ENCODE measurements around the gene IGF2BP1.

IGF2BP1 gene
- long read RNA-seq, full-length matches to known transcripts, result 82 of 158 reads
- long read RNA-seq, partial matches to known transcripts, result 17 of 158 reads
- long read RNA-seq, other reads (novel, unspliced or antisense), result 59 of 158 reads

DNA sequence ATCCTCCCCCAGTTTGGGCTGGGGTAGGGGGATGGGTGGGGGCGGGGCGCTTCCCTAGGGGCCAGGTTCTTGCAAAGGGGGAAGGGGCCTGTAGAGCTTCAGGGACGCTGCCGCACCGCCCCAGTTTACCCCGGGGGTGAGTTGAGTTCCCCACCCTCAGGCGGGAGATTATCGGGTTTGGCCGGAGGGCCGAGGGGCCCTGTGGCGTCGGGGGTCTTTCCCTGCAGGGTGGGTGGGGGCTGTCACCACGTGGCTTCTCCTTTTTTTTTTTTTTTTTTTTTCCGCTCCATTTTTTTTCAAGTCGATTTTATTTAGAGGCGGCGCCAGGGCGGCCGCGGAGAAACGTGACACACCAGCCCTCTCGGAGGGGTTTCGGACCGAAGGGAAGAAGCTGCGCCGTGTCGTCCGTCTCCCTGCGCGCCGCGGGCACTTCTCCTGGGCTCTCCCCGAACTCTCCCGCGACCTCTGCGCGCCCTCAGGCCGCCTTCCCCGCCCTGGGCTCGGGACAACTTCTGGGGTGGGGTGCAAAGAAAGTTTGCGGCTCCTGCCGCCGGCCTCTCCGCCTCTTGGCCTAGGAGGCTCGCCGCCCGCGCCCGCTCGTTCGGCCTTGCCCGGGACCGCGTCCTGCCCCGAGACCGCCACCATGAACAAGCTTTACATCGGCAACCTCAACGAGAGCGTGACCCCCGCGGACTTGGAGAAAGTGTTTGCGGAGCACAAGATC is at the start of gene IGF2BP1:
Gene IGF2BP1, plus strand, starts transcription at position 283 of the 724 bp plus-strand sequence. Its CDS starts 361 bp downstream, at position 644.
- Histone ChIP-seq H3K27ac (replicated peaks) (peak within 1 kb of the TSS; percentile 96), H3K27me3 (ENCODE audit: insufficient read depth, poor library complexity, severe bottlenecking) (peaks cover 29% of the 10 kb centered on the region), H3K4me3 (replicated peaks; ENCODE audit: insufficient read depth, low read length) (peak within 1 kb of the TSS; percentile 86)
- TF ChIP-seq, protein P1, sequence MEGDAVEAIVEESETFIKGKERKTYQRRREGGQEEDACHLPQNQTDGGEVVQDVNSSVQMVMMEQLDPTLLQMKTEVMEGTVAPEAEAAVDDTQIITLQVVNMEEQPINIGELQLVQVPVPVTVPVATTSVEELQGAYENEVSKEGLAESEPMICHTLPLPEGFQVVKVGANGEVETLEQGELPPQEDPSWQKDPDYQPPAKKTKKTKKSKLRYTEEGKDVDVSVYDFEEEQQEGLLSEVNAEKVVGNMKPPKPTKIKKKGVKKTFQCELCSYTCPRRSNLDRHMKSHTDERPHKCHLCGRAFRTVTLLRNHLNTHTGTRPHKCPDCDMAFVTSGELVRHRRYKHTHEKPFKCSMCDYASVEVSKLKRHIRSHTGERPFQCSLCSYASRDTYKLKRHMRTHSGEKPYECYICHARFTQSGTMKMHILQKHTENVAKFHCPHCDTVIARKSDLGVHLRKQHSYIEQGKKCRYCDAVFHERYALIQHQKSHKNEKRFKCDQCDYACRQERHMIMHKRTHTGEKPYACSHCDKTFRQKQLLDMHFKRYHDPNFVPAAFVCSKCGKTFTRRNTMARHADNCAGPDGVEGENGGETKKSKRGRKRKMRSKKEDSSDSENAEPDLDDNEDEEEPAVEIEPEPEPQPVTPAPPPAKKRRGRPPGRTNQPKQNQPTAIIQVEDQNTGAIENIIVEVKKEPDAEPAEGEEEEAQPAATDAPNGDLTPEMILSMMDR (IDR thresholded peaks at IDR 0.05; ENCODE audit: insufficient read depth, low read length), result no peak
- TF ChIP-seq, protein P2, sequence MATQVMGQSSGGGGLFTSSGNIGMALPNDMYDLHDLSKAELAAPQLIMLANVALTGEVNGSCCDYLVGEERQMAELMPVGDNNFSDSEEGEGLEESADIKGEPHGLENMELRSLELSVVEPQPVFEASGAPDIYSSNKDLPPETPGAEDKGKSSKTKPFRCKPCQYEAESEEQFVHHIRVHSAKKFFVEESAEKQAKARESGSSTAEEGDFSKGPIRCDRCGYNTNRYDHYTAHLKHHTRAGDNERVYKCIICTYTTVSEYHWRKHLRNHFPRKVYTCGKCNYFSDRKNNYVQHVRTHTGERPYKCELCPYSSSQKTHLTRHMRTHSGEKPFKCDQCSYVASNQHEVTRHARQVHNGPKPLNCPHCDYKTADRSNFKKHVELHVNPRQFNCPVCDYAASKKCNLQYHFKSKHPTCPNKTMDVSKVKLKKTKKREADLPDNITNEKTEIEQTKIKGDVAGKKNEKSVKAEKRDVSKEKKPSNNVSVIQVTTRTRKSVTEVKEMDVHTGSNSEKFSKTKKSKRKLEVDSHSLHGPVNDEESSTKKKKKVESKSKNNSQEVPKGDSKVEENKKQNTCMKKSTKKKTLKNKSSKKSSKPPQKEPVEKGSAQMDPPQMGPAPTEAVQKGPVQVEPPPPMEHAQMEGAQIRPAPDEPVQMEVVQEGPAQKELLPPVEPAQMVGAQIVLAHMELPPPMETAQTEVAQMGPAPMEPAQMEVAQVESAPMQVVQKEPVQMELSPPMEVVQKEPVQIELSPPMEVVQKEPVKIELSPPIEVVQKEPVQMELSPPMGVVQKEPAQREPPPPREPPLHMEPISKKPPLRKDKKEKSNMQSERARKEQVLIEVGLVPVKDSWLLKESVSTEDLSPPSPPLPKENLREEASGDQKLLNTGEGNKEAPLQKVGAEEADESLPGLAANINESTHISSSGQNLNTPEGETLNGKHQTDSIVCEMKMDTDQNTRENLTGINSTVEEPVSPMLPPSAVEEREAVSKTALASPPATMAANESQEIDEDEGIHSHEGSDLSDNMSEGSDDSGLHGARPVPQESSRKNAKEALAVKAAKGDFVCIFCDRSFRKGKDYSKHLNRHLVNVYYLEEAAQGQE (IDR thresholded peaks at IDR 0.05; ENCODE audit: insufficient replicate concordance, low read depth), result no peak
- TF ChIP-seq GABPA (IDR thresholded peaks at IDR 0.05; ENCODE audit: low read depth) (no peak), POLR2AphosphoS5 (IDR thresholded peaks at IDR 0.05; ENCODE audit: low read depth) (peak; percentile 68), SPI1 (IDR thresholded peaks at IDR 0.05; ENCODE audit: borderline replicate concordance, low read depth) (peak; percentile 7; the same call in 1 of the 2 replicates)
- peak in 1 of 2 experiments; percentile 57 for DNase-seq (ENCODE audit: low read depth in 1 of 2, low spot score in 1 of 2)

DNA sequence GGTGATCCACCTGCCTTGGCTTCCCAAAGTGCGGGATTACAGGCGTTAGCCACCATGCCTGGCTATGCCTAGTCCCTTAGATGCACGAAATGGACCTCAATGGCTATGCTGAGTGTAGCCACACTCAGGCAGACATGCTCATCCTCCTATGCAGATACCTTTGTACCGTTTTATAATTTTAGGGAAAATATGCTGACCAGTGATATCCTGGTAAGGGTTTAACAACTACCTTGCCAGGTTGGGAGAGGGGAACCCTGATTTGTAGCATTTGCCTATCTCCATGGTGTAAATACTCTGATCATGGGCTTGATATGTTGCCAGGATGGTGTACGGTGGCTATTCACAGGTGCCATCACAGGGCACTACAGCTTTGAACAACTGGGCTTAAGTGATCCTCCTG is 45.6 kb upstream of the IGF2BP1 start:
- Histone ChIP-seq H3K4me3 (replicated peaks; ENCODE audit: insufficient read depth, low read length) (no peak overlapping the region), H3K27ac (replicated peaks) (no peak overlapping the region), H3K27me3 (ENCODE audit: insufficient read depth, poor library complexity, severe bottlenecking) (no peaks in the 10 kb centered on the region)
- TF ChIP-seq, protein P1 (IDR thresholded peaks at IDR 0.05; ENCODE audit: insufficient read depth, low read length), result no peak
- no peak for TF ChIP-seq SPI1 (IDR thresholded peaks at IDR 0.05; ENCODE audit: borderline replicate concordance, low read depth)
- TF ChIP-seq, protein P2 (IDR thresholded peaks at IDR 0.05; ENCODE audit: insufficient replicate concordance, low read depth), result no peak
- TF ChIP-seq GABPA (IDR thresholded peaks at IDR 0.05; ENCODE audit: low read depth), result no peak
- TF ChIP-seq POLR2AphosphoS5 (IDR thresholded peaks at IDR 0.05; ENCODE audit: low read depth), result no peak
- DNase-seq (ENCODE audit: low read depth in 1 of 2, low spot score in 1 of 2), result no peak

DNA sequence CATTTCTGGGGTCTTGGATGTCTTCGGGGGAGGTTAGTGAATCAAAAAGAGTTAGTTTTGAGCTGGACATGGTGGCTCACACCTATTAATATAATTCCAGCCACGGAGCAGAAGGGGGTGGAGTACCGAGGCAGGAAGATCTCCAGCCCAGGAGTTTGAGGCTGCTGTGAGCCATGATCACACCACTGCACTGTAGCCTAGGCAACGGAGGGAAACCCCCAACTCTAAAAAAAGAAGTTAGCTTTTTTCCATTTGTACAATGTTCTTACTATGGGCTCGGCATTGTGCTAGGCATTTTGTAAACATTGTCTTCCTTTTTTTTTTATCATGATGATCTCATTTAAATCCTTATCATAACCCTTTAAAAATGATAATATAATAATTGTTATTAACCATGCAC is 44.3 kb upstream of the IGF2BP1 start:
- Histone ChIP-seq H3K27ac (replicated peaks) (no peak overlapping the region), H3K27me3 (ENCODE audit: insufficient read depth, poor library complexity, severe bottlenecking) (no peaks in the 10 kb centered on the region), H3K4me3 (replicated peaks; ENCODE audit: insufficient read depth, low read length) (no peak overlapping the region)
- TF ChIP-seq POLR2AphosphoS5 (IDR thresholded peaks at IDR 0.05; ENCODE audit: low read depth) (no peak), SPI1 (IDR thresholded peaks at IDR 0.05; ENCODE audit: borderline replicate concordance, low read depth) (no peak), GABPA (IDR thresholded peaks at IDR 0.05; ENCODE audit: low read depth) (no peak)
- TF ChIP-seq, protein P1 (IDR thresholded peaks at IDR 0.05; ENCODE audit: insufficient read depth, low read length), result no peak
- TF ChIP-seq, protein P2 (IDR thresholded peaks at IDR 0.05; ENCODE audit: insufficient replicate concordance, low read depth), result no peak
- DNase-seq (ENCODE audit: low read depth in 1 of 2, low spot score in 1 of 2), result no peak

All from HL-60 (cell line).